ENCODE data around the gene TTC23. TPM values are rescaled to one million over a fixed set of nuclear protein-coding genes. Genes with fewer than 3 reads are reported as not detected.

TTC23 gene
- total RNA-seq, 1 donor from 2014 or later = 19.1 TPM

GRCh38 chr15:99248000-99248715 lies 1.2 kb downstream of the TTC23 start:
- H3K27me3 ChIP-seq = no peaks in the 10 kb centered on the region
- no peak for TF ChIP-seq CTCF (IDR thresholded peaks at IDR 0.05)
- peak overlapping the region; percentile 85 for H3K4me3 ChIP-seq
- peaks cover 18% of the 10 kb centered on the region for H3K4me1 ChIP-seq
- DNase-seq (no peak), ATAC-seq (no peak)
- intact Hi-C loops (cut with DNase I) = no loop called here
- H3K27ac ChIP-seq = no peak overlapping the region
- H3K9me3 ChIP-seq = no peaks in the 10 kb centered on the region
- no peaks in the 10 kb centered on the region for H3K36me3 ChIP-seq

- TF ChIP-seq CTCF (IDR thresholded peaks at IDR 0.05) = no peak
- H3K27me3 ChIP-seq = no peaks in the 10 kb centered on the region
- peaks cover 10% of the 10 kb centered on the region for H3K4me1 ChIP-seq
- no peak overlapping the region for H3K4me3 ChIP-seq
- no peaks in the 10 kb centered on the region for H3K36me3 ChIP-seq
- H3K27ac ChIP-seq = no peak overlapping the region
- DNase-seq (no peak), ATAC-seq (no peak)
- intact Hi-C loops (cut with DNase I) = no loop called here
- no peaks in the 10 kb centered on the region for H3K9me3 ChIP-seq
Measured at GRCh38 chr15:99247062-99247461, 2.3 kb downstream of the TTC23 start.

- H3K4me3 ChIP-seq = no peak overlapping the region
- no peaks in the 10 kb centered on the region for H3K4me1 ChIP-seq
- no peak for ATAC-seq
- no peak for TF ChIP-seq CTCF (IDR thresholded peaks at IDR 0.05)
- H3K27me3 ChIP-seq = no peaks in the 10 kb centered on the region
- H3K27ac ChIP-seq = no peak overlapping the region
- H3K36me3 ChIP-seq = peaks cover 14% of the 10 kb centered on the region
- DNase-seq = no peak
- H3K9me3 ChIP-seq = no peaks in the 10 kb centered on the region
- intact Hi-C loops (cut with DNase I) = no loop called here
Measured at GRCh38 chr15:99244306-99244705, 5.1 kb downstream of the TTC23 start.

GRCh38 chr15:99241752-99242151 lies 7.6 kb downstream of the TTC23 start:
- ATAC-seq (no peak), DNase-seq (no peak)
- Histone ChIP-seq H3K4me3 (no peak overlapping the region), H3K27ac (no peak overlapping the region), H3K4me1 (no peaks in the 10 kb centered on the region), H3K27me3 (no peaks in the 10 kb centered on the region), H3K9me3 (no peaks in the 10 kb centered on the region), H3K36me3 (peaks cover 14% of the 10 kb centered on the region)
- TF ChIP-seq CTCF (IDR thresholded peaks at IDR 0.05) = no peak
- intact Hi-C loops (cut with DNase I) = no loop called here

GRCh38 chr15:99239545-99240198 lies 9.7 kb downstream of the TTC23 start:
- DNase-seq = no peak
- no peaks in the 10 kb centered on the region for H3K9me3 ChIP-seq
- no peak for TF ChIP-seq CTCF (IDR thresholded peaks at IDR 0.05)
- intact Hi-C loops (cut with DNase I) = no loop called here
- ATAC-seq = no peak
- H3K36me3 ChIP-seq = peaks cover 14% of the 10 kb centered on the region
- H3K4me3 ChIP-seq = no peak overlapping the region
- H3K27me3 ChIP-seq = no peaks in the 10 kb centered on the region
- H3K4me1 ChIP-seq = no peaks in the 10 kb centered on the region
- H3K27ac ChIP-seq = no peak overlapping the region

All from upper lobe of right lung (tissue), 1 donor.